GM18526 (cell line): Measurements from ENCODE around the gene SYNGAP1.

Experiments used
- POLR2A ChIP-seq: IDR thresholded peaks from 3 replicates; pipeline ENCODE4 v1.6.1; 2011; ENCODE audit not compliant: insufficient read length; ENCODE audit errors: extremely low read depth

SYNGAP1 gene

GRCh38 chr6:33441457-33441856, 21.6 kb downstream of the SYNGAP1 start:
- TF ChIP-seq POLR2A = no peak

- TF ChIP-seq POLR2A = no peak
Observed at GRCh38 chr6:33442283-33442682, 22.4 kb downstream of the SYNGAP1 start.

GRCh38 chr6:33443025-33443424, 23.2 kb downstream of the SYNGAP1 start:
- TF ChIP-seq POLR2A = no peak

- no peak for TF ChIP-seq POLR2A
Observed at GRCh38 chr6:33443619-33444504, 24.0 kb downstream of the SYNGAP1 start.

DNA sequence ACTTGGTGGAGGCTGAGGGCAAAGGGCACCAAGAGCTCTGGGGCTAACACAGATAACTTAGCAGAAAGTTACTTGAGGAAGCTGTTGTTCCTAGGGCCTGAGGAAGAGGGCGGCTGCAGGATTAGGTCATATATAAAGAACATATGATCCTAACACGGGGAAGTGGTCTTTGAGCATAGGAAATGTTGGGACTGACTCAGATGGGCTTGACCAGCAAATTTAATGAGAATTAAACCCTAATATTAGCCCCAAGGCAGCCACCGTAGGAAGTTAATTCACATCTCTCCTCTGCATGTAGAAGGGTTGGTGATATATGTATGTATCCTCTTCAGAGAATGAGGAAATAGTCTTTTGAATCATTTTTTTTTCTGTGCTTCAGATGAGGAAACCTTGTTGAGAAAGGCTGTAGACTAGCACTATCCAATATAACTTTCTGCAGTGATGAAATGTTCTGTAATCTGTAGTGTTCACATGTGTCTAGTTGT, 25.3 kb downstream of the SYNGAP1 start:
- no peak for TF ChIP-seq POLR2A

GRCh38 chr6:33446356-33446755, 26.5 kb downstream of the SYNGAP1 start:
- TF ChIP-seq POLR2A = no peak

DNA sequence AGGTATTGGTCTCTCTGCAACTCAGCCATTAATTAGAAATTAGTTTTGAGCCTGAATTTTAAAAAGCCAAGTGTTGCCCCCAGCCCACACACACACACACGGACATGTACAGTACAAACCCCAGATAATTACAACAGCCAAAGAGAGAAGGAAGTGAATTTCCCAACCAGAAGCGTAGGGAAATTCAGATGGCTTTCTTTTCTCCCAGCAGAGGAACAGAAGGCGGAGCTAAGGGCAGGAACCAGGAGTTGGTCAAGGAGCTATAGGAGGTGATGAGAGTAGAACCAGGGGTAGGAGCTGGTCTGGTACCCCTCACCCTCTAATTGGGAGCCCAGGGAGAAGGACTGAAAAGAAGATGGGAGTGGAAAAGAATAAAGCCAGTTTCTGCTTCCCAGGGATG, 30.6 kb downstream of the SYNGAP1 start:
- TF ChIP-seq POLR2A = no peak

- no peak for TF ChIP-seq POLR2A
Observed at GRCh38 chr6:33451606-33452005, 31.7 kb downstream of the SYNGAP1 start.

GRCh38 chr6:33452496-33452895, 32.6 kb downstream of the SYNGAP1 start:
- no peak for TF ChIP-seq POLR2A

DNA sequence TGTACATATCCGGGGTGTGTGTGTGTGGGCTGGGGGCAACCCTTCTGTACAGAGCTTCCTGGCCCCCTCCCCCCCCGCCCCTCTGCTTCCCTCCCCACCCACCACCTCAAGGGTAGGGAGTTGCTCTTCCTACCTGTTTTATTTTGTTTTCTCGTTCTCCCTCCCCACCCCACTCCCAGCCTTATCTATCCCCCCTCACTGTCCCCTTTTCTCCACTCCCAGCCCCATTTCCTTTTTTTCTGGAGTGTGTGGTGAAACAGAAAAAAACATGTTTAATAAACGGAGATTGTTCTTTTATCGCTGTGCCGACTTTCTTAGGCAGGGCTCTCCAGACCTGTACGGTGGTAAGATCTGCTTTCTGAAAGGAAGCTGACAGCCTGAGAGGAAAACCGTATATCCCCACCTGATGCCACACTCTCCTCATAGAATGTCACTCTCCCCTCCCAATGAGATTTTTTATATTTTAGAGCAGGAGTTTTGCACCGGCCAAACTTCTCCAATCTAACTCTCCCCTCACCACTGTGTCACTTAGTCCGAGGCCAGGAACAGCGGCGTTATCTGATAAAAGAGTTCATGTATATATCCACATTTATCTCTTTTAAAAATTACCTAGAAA, 33.6 kb downstream of the SYNGAP1 start:
- TF ChIP-seq POLR2A = no peak

DNA sequence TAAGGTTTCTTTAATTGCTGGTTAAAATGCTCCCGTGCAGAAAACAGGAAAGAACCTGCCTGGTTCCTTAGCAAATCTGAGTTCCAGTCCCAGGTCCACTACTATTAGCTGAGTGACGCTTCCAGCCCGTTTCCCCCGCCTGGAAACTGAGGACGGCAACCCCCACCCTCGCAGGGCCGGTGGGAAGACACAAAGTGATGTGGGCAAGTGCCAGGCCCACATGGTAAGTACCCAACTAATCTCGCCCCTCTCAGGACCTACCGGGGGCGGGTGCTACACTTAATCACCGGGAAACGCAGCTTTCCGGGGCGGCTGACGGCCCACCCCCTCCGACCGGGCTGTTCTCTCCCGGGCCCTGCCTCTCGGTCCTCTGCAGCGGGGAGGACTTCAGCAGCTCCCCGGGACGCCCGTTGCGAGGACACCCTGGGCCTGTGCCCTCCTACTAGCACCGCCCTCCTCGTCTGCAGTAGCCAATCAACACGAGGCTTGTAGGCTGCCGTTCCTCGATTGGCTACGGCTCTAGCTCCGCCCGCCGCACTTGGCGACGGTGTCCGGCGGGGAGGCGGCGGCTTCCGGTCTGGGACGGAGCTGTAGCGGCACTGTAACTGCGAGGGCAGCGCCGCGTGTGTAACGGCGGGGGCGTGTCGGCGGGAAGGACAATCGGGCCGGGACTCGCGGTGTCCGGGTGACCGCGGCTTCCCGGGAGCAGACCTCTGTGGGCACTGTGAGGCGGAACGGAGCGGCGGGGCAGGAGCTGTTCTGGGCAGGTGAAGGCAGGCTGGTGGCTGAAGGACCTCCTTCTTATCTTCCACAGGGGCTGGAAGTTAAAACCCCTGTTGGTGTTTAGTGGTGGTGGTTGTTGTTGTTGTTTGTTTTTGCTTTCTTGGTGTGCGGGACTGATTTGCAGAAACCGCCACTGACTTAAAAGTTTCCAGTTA, 34.4 kb downstream of the SYNGAP1 start, which contains the start of gene ZBTB9:
ZBTB9 (plus strand) TSS at position 568 of the 938 bp plus-strand sequence. CDS start 525 bp downstream, outside the sequence.
- peak; percentile 88 for TF ChIP-seq POLR2A

DNA sequence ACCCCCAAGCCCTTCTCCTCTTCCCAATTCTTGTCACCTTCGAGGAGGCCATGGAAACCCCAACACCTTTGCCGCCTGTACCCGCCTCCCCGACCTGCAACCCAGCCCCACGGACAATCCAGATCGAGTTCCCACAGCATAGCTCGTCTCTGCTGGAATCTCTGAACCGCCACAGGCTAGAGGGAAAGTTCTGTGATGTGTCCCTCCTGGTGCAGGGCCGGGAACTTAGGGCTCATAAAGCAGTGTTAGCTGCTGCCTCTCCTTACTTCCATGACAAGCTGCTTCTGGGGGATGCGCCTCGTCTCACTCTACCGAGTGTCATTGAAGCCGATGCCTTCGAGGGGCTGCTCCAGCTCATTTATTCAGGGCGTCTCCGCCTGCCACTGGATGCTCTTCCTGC, 35.2 kb downstream of the SYNGAP1 start:
- TF ChIP-seq POLR2A = no peak

GRCh38 chr6:33456156-33456555, 36.3 kb downstream of the SYNGAP1 start:
- no peak for TF ChIP-seq POLR2A

DNA sequence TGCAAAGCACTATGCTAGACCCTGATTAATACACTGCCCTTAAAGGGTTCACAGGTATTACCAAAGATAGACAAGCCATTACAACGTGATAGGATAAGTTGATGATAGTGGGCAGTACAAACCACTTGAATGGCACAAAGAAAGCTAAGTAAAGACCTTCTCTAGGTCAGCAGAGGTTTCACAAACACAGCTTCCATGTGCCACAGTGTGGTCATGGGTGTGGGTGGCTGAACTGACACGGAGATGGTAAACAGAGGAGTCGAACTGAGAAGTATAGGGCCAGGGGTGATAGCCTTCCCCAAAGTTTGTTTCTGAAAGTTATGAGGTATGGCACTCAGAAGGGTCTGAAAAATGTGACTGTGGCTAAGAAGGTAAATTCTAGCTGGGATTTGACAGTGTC, 38.8 kb downstream of the SYNGAP1 start:
- TF ChIP-seq POLR2A = no peak

DNA sequence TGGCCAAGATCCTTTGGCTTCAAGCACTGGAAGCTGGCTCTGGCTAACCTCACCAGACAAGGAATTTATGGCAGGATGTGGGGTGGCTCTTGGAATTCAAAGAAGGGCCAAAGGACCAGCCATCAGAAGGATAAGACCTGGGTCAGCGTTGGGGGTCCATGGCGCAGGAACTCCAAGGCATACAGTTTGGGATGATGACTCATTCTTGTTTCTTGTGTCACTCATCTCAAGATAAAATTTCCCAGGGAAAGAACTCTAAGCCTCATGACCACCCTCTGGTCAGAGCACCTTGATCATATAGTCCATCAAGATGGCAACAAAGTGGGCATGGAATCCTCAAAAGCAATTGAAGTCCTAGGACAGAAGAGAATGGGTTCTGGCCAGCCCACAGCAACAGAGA, 39.4 kb downstream of the SYNGAP1 start:
- no peak for TF ChIP-seq POLR2A
